Progenitor cell of endocrine pancreas (in vitro differentiated cells): Measurements from ENCODE around the gene ADPRHL1. TPM values are rescaled to one million over a fixed set of nuclear protein-coding genes. Genes with fewer than 3 reads are reported as not detected.
A peak's percentile ranks its signal among the peaks of the same experiment; 100 is the strongest.

ENCODE experiments used
- DNase-seq: peaks from one replicate; pipeline ENCODE4 v3.0.0; 2021; ENCODE audit warnings: low spot score; ENCODE audit not compliant: unreplicated experiment
- H3K27ac Mint-ChIP-seq: 2 replicates; pipeline ENCODE4 v1.8.0; 2021; ENCODE audit warnings: mild to moderate bottlenecking, moderate library complexity, mixed read lengths
- H3K27me3 Mint-ChIP-seq: 2 replicates; pipeline ENCODE4 v1.8.0; 2021; ENCODE audit warnings: mixed read lengths
- H3K36me3 Mint-ChIP-seq: 2 replicates; pipeline ENCODE4 v1.8.0; 2022; ENCODE audit warnings: mixed read lengths; ENCODE audit not compliant: insufficient read depth
- H3K4me1 Mint-ChIP-seq: 2 replicates; pipeline ENCODE4 v1.8.0; 2021; ENCODE audit warnings: low read depth, mixed read lengths
- H3K4me3 Mint-ChIP-seq: 2 replicates; pipeline ENCODE4 v1.8.0; 2021; ENCODE audit warnings: low read depth, mild to moderate bottlenecking, moderate library complexity, mixed read lengths
- H3K9me3 Mint-ChIP-seq: 2 replicates; pipeline ENCODE4 v1.8.0; 2021; ENCODE audit warnings: low read depth, mixed read lengths
- total RNA-seq: library from RNA; stranded (reverse); gene quantifications from 2 replicates; pipeline ENCODE4 v1.2.1, GENCODE V29; 2021
- TF ChIP-seq, protein P1 (sequence below): fragments of 200-600 bp; sonication (generic); IDR thresholded peaks from one replicate; pipeline ENCODE4 v1.5.0; 2021; ENCODE audit warnings: antibody characterized with exemption, mild to moderate bottlenecking; ENCODE audit not compliant: unreplicated experiment

Gene ADPRHL1
- total RNA-seq, 1 donor from 2014 or later = 6.8 TPM

DNA sequence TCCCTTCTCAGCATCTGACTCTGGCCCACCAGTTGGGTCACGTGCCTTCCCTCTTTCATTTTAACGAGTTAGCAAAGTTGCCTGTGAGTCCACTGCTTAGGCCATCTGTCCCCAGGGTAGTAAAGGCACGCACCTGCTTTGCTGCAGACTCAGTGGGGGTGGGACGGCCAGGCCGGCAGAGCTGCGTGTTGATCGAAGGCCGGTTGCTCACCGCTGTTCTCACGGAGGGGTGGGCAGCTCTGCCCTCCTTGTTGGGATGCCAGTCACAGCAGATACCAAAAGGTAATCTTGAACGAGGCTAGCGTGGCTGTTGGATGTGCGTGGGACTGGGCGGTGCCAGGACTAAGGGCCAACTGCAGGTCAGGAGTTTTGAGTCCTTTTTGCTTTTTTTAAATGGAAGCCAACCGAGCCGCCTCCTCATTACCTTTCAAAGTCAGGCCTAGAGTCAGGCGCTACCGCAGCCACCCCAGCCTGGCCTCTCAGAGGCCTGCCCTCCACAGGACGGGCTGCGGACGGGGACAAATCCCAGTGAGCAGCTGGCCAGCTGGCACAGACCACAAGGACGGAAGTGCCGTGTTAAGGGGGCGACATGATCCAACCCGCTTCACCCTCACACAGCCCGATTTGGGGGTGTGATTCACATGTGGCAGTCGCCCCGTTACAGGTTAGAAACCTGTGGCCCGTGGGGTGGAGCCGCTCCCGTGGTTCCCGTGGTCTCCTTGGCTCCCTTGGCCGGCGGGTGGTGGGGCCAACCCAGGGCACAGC is 20.6 kb downstream of the ADPRHL1 start:
- no peaks in the 10 kb centered on the region for H3K9me3 Mint-ChIP-seq
- no peaks in the 10 kb centered on the region for H3K27me3 Mint-ChIP-seq
- H3K4me3 Mint-ChIP-seq = no peak overlapping the region
- H3K36me3 Mint-ChIP-seq = peaks cover 7% of the 10 kb centered on the region
- peak overlapping the region; percentile 49 for H3K27ac Mint-ChIP-seq
- peaks cover 4% of the 10 kb centered on the region for H3K4me1 Mint-ChIP-seq
- TF ChIP-seq, protein P1, sequence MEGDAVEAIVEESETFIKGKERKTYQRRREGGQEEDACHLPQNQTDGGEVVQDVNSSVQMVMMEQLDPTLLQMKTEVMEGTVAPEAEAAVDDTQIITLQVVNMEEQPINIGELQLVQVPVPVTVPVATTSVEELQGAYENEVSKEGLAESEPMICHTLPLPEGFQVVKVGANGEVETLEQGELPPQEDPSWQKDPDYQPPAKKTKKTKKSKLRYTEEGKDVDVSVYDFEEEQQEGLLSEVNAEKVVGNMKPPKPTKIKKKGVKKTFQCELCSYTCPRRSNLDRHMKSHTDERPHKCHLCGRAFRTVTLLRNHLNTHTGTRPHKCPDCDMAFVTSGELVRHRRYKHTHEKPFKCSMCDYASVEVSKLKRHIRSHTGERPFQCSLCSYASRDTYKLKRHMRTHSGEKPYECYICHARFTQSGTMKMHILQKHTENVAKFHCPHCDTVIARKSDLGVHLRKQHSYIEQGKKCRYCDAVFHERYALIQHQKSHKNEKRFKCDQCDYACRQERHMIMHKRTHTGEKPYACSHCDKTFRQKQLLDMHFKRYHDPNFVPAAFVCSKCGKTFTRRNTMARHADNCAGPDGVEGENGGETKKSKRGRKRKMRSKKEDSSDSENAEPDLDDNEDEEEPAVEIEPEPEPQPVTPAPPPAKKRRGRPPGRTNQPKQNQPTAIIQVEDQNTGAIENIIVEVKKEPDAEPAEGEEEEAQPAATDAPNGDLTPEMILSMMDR = no peak
- DNase-seq = no peak

- Mint-ChIP-seq H3K4me1 (no peaks in the 10 kb centered on the region), H3K36me3 (peaks cover 4% of the 10 kb centered on the region), H3K27ac (no peak overlapping the region), H3K27me3 (no peaks in the 10 kb centered on the region), H3K4me3 (no peak overlapping the region), H3K9me3 (no peaks in the 10 kb centered on the region)
- TF ChIP-seq, protein P1 = no peak
- DNase-seq = no peak
Measured at GRCh38 chr13:113431171-113431570, 22.1 kb downstream of the ADPRHL1 start.

GRCh38 chr13:113430378-113431110 is 22.7 kb downstream of the ADPRHL1 start:
- Mint-ChIP-seq H3K4me3 (no peak overlapping the region), H3K9me3 (no peaks in the 10 kb centered on the region), H3K27ac (peak overlapping the region; percentile 65), H3K36me3 (peaks cover 4% of the 10 kb centered on the region), H3K27me3 (no peaks in the 10 kb centered on the region), H3K4me1 (no peaks in the 10 kb centered on the region)
- TF ChIP-seq, protein P1 = no peak
- no peak for DNase-seq

DNA sequence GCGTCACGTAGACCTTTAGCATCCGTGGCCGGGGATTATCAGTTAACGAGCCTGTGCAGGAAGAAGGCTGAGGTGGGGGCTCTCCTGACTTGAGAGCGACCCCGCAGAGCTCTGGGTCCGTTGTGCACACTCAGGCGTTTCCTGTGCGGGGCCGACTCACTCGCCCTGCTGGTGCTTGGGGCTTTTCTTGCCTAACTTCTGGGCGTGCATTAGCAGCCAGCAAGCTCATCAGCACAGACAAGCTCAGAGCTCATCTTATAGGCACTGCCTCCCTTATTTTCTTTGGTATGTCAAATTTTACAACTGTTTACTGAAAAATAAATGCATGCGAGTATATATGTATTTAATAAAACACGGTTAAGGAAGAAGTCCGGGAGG is 23.7 kb downstream of the ADPRHL1 start:
- DNase-seq = no peak
- no peak overlapping the region for H3K27ac Mint-ChIP-seq
- TF ChIP-seq, protein P1 = no peak
- H3K4me3 Mint-ChIP-seq = no peak overlapping the region
- H3K4me1 Mint-ChIP-seq = no peaks in the 10 kb centered on the region
- no peaks in the 10 kb centered on the region for H3K9me3 Mint-ChIP-seq
- peaks cover 4% of the 10 kb centered on the region for H3K36me3 Mint-ChIP-seq
- H3K27me3 Mint-ChIP-seq = no peaks in the 10 kb centered on the region

GRCh38 chr13:113428871-113429607 is 24.2 kb downstream of the ADPRHL1 start:
- TF ChIP-seq, protein P1 = no peak
- Mint-ChIP-seq H3K4me1 (no peaks in the 10 kb centered on the region), H3K4me3 (no peak overlapping the region), H3K9me3 (no peaks in the 10 kb centered on the region), H3K27me3 (no peaks in the 10 kb centered on the region), H3K27ac (no peak overlapping the region), H3K36me3 (peaks cover 4% of the 10 kb centered on the region)
- DNase-seq = no peak
